NCI-H2227 treated with DMSO at 0.1 percent for 48 hours (cell line): ENCODE measurements around the gene CCDC201.
"Not testable (repeated sequence)": the region's sequence is repeated elsewhere in the genome, so short reads cannot be mapped to it uniquely, and the experiment has no call there.

Source experiments
- DNase-seq: peaks from one replicate; lab custom pipeline; 2025; lab: John Stamatoyannopoulos, UW

Gene CCDC201

DNA sequence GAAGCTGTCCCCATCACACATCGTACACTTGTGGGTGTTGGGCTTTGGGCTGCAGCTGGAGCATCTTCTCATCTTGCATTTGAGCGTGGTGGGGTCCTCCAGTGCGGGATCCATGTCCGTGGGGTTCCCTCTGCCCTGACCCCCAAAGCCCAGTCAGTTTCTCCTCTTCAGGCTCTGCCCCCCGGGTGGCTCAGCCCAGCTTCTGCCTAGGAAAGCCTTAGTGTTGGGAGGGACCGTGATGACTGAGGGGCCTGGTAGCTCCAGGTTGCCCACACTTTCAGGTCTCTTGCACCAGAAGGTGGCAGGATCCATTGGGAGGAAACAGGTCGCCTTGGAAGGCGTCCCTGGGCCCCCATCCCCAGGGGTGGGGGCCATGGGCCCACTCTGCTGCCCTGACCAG is 55.9 kb downstream of the CCDC201 start:
- not testable (repeated sequence) for DNase-seq

- not testable (repeated sequence) for DNase-seq
Observed at GRCh38 chr7:45814216-45815118, 58.4 kb downstream of the CCDC201 start.

DNA sequence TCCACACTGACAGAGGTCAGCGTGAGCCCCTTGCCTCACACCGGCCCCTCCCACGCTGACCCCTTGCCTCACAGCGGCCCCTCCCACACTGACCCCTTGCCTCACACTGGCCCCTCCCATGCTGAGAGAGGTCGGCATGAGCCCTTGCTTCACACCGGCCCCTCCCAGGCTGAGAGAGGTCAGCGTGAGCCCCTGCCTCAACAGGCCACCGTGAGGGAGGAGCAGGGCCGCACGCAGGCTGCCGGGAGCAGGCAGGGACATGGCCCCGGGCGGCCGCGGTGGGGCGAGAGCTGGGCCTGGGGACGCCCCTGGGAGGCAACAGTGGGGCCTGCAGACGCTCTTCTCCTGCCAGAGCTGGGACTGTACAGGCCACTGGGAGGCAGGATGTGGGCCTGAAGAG is 59.1 kb downstream of the CCDC201 start:
- not testable (repeated sequence) for DNase-seq

DNA sequence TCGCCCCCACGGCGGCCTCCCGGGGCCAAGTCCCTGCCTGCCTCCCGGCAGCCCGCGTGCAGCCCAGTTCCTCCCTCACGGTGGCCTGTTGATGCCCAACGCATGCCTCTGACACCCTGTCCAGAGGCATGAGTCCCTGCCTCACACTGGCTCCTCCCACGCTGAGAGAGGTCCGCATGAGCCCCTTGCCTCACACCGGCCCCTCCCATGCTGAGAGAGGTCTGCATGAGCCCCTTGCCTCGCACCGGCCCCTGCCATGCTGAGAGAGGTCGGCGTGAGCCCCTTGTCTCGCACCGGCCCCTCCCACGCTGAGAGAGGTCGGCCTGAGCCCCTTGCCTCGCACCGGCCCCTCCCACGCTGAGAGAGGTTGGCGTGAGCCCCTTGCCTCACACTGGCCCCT is 59.9 kb downstream of the CCDC201 start:
- no peak for DNase-seq

DNA sequence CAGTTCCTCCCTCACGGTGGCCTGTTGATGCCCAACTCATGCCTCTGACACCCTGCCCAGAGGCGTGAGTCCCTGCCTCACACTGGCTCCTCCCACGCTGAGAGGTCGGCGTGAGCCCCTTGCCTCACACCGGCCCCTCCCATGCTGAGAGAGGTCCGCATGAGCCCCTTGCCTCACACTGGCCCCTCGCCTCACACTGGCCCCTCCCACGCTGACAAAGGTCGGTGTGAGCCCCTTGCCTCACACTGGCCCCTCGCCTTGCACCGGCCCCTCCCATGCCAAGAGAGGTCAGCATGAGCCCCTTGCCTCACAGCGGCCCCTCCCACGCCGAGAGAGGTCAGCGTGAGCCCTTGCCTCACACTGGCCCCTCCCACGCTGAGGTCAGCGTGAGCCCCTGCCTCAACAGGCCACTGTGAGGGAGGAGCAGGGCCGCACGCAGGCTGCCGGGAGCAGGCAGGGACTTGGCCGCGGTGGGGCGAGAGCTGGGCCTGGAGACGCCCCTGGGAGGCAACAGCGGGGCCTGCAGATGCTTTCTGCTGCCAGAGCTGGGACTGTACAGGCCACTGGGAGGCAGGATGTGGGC is 61.1 kb downstream of the CCDC201 start:
- DNase-seq = not testable (repeated sequence)

GRCh38 chr7:45810451-45811005 is 62.4 kb downstream of the CCDC201 start:
- DNase-seq = not testable (repeated sequence)
